HFF-Myc (cell line): ENCODE measurements around the gene COX10.

Experiments used
- DNase-seq: peaks from one replicate; pipeline ENCODE4 v3.0.0-alpha.2; 2011; ENCODE audit warnings: low read depth; ENCODE audit errors: extremely low read depth
- H3K4me3 ChIP-seq: replicated peaks from 2 replicates; pipeline ENCODE4 v1.5.1; 2011; ENCODE audit warnings: low read depth, mild to moderate bottlenecking, control low read depth, low read length
- CTCF ChIP-seq: IDR thresholded peaks from 2 replicates; pipeline ENCODE4 v1.5.1; 2012; ENCODE audit warnings: mild to moderate bottlenecking, low read depth, low read length, control low read depth; ENCODE audit errors: missing control alignments

Gene COX10

DNA sequence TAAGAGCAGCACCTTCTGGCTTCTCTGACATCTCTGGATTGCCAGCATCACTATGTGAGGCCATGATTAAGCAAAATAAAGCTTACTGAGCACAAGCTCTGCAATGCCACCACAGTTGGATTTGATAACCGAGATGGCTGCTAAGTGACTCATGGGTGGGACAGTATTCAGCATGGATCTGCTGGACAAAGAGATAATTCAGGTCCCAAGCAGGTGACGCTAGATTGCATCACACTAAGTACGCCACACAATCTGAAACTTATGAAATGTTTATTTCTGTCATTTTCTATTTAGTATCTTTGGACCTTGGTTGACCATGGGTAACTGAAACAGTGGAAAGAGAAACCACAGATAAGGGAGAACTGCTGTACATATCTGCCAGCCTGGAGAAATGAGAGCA is 139.9 kb downstream of the COX10 start:
- no peak overlapping the region for H3K4me3 ChIP-seq
- DNase-seq: no peak
- TF ChIP-seq CTCF: no peak

GRCh38 chr17:14211246-14211645 is 141.9 kb downstream of the COX10 start:
- DNase-seq: no peak
- TF ChIP-seq CTCF: no peak
- no peak overlapping the region for H3K4me3 ChIP-seq

DNA sequence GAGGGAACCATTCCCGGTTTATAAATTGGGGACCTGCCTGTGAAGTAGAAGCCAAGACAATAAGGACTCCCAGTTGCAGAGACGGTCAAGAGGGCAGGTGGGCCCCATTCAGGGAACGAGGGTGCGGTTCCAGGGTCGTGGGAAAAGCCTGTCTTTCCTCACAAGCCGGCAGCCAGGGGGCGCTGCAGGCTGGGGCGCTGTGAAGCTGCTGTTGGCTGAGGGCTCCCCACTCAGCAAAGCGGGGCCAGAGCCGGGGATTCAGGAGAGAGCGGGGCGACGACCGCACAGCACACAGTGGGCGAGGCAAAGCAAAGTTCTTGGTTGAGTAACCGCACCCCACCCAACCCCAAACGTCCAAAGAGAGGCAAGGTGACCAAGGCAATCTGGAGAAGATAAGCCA is 142.5 kb downstream of the COX10 start:
- no peak for DNase-seq

GRCh38 chr17:14212401-14212800 is 143.1 kb downstream of the COX10 start:
- no peak for TF ChIP-seq CTCF
- H3K4me3 ChIP-seq: no peak overlapping the region
- DNase-seq: no peak

More for the DNA sequence above, 142.5 kb downstream of the COX10 start:
- no peak overlapping the region for H3K4me3 ChIP-seq
- peak; percentile 47 for TF ChIP-seq CTCF

- no peak for DNase-seq
- no peak for TF ChIP-seq CTCF
- no peak overlapping the region for H3K4me3 ChIP-seq
Measured at GRCh38 chr17:14214271-14214670, 145.0 kb downstream of the COX10 start.

GRCh38 chr17:14222611-14223010 is 153.3 kb downstream of the COX10 start:
- H3K4me3 ChIP-seq: no peak overlapping the region
- no peak for DNase-seq
- TF ChIP-seq CTCF: no peak

- no peak for DNase-seq
- TF ChIP-seq CTCF: no peak
- no peak overlapping the region for H3K4me3 ChIP-seq
Measured at GRCh38 chr17:14225254-14225980, 156.1 kb downstream of the COX10 start.
